BLaER1 (cell line): ENCODE results near the gene ZNF280C.
A peak's percentile ranks its signal among the peaks of the same experiment; 100 is the strongest.
"Not testable (repeated sequence)": the region's sequence is repeated elsewhere in the genome, so short reads cannot be mapped to it uniquely, and the experiment has no call there.

Experiments used
- H3K27ac ChIP-seq: shearing (Covaris generic); formaldehyde crosslinking; 2 replicates; pipeline ENCODE4 v1.8.1; 2022
- H3K27me3 ChIP-seq: shearing (Covaris generic); formaldehyde crosslinking; 2 replicates; pipeline ENCODE4 v1.8.1; 2022
- H3K36me3 ChIP-seq: shearing (Covaris generic); formaldehyde crosslinking; 2 replicates; pipeline ENCODE4 v1.8.1; 2022
- H3K4me1 ChIP-seq: shearing (Covaris generic); formaldehyde crosslinking; 2 replicates; pipeline ENCODE4 v1.8.1; 2022
- H3K4me2 ChIP-seq: shearing (Covaris generic); formaldehyde crosslinking; 2 replicates; pipeline ENCODE4 v1.8.1; 2022
- H3K4me3 ChIP-seq: shearing (Covaris generic); formaldehyde crosslinking; 2 replicates; pipeline ENCODE4 v1.8.1; 2022
- H3K9ac ChIP-seq: shearing (Covaris generic); formaldehyde crosslinking; 2 replicates; pipeline ENCODE4 v1.8.1; 2022
- H3K9me3 ChIP-seq: shearing (Covaris generic); formaldehyde crosslinking; 2 replicates; pipeline ENCODE4 v1.8.1; 2022
- H4K20me1 ChIP-seq: shearing (Covaris generic); formaldehyde crosslinking; 2 replicates; pipeline ENCODE4 v1.8.1; 2022
- Cebpa-rat ChIP-seq: shearing (Covaris generic); IDR thresholded peaks from 2 replicates; pipeline ENCODE4 v1.8.1; 2022

Gene ZNF280C

GRCh38 chrX:130287071-130287770, 18.5 kb upstream of the ZNF280C start:
- Histone ChIP-seq H3K9ac (no peak overlapping the region), H4K20me1 (no peaks in the 10 kb centered on the region), H3K27ac (no peak overlapping the region), H3K4me1 (no peaks in the 10 kb centered on the region), H3K36me3 (no peaks in the 10 kb centered on the region), H3K9me3 (peaks cover 12% of the 10 kb centered on the region), H3K27me3 (peaks cover 65% of the 10 kb centered on the region), H3K4me2 (no peak overlapping the region), H3K4me3 (no peak overlapping the region)
- no peak for TF ChIP-seq Cebpa-rat

DNA sequence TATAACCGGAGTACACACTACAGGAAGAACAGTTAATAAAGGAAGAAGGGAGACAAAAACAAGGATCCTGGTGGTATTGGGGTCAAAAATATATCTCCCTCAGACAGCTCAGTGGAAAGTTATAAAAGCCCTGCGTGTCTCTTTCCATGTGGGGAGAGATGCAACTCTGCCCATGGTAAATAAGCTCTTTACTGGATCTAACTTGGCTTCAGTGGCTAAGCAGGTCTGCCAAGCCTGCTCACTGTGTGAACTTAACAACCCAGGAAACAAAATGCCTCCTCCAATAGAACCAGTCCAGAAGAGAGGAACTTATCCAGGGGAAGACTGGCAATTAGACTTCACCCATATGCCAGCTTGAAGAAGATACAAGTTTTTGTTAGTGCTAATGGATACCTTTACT, 17.0 kb upstream of the ZNF280C start:
- TF ChIP-seq Cebpa-rat = no peak
- no peaks in the 10 kb centered on the region for H4K20me1 ChIP-seq

DNA sequence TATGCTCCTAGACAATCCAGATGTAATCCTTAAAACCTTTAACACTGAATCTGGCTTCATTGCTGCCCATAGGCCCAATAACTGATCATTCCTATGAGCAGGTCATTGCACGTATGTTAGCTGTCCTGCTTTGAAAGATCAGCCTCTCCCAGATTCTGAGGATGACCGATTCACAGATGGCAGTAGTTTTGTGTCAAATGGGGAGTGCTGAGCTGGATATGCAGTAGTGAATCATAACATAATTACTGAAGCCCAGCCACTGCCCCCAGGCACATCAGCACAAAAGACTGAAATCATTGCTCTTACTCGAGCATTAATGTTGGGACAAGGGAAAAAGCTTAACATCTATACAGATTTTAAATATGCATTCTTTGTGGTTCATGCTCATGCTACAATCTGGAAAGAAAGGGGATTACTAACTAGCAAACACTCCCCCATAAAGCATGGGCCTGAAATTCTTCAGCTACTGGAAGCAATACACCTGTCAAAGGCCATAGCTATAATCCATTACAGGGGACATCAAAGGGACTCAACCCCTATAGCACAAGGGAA, 16.4 kb upstream of the ZNF280C start:
- Histone ChIP-seq H3K27me3 (peaks cover 79% of the 10 kb centered on the region), H3K36me3 (no peaks in the 10 kb centered on the region), H3K27ac (no peak overlapping the region), H3K4me3 (no peak overlapping the region), H3K9ac (no peak overlapping the region), H4K20me1 (no peaks in the 10 kb centered on the region), H3K9me3 (no peaks in the 10 kb centered on the region), H3K4me1 (no peaks in the 10 kb centered on the region), H3K4me2 (no peak overlapping the region)
- TF ChIP-seq Cebpa-rat = no peak

More for the DNA sequence above, 17.0 kb upstream of the ZNF280C start:
- Histone ChIP-seq H3K4me3 (no peak overlapping the region), H3K27me3 (peaks cover 75% of the 10 kb centered on the region), H3K27ac (no peak overlapping the region), H3K4me2 (no peak overlapping the region), H3K4me1 (no peaks in the 10 kb centered on the region), H3K9me3 (no peaks in the 10 kb centered on the region), H3K36me3 (no peaks in the 10 kb centered on the region), H3K9ac (no peak overlapping the region)

DNA sequence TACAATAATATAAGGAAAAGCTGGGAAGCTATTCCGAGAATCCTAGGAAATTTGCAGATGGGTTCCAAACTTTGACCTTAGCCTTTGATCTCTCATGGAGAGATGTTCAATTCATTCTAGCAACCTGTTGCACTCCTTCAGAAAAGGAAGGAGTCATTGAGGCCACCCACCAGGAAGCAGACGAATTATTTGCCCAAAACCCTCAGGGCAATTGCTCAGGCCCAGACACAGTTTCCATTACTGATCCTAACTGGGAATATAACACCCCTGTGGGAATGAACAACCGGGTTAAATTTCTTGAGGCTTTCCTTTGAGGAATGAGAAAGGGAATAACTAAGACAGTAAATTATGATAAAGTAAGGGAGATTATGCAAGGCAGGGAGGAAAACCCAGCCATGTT, 13.5 kb upstream of the ZNF280C start:
- Histone ChIP-seq H3K27ac (no peak overlapping the region), H4K20me1 (no peaks in the 10 kb centered on the region), H3K9ac (no peak overlapping the region), H3K4me1 (no peaks in the 10 kb centered on the region), H3K4me2 (no peak overlapping the region), H3K9me3 (no peaks in the 10 kb centered on the region), H3K4me3 (no peak overlapping the region), H3K27me3 (peaks cover 83% of the 10 kb centered on the region), H3K36me3 (no peaks in the 10 kb centered on the region)
- no peak for TF ChIP-seq Cebpa-rat

DNA sequence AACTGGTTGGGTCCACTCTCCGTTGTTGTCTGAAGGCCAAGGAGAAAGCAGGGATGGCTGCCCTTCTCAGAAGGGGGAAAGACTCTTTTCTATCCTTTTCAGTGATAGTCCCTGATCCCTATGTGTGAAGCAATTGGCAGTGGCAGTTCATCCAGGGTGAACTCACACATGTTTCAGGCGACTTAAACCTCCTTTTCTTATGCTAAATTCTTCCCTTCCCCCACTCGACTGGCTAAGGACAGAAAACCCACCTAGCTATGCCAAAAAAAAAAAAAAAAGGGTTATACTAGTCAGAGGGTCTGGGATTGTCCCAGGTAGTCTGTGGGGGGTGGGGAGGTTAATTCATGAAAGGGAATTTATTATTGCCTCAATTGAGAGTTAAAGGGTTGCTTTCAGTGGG, 12.2 kb upstream of the ZNF280C start:
- Histone ChIP-seq H4K20me1 (no peaks in the 10 kb centered on the region), H3K4me1 (no peaks in the 10 kb centered on the region), H3K36me3 (no peaks in the 10 kb centered on the region), H3K4me2 (no peak overlapping the region), H3K9me3 (no peaks in the 10 kb centered on the region), H3K9ac (no peak overlapping the region), H3K27ac (no peak overlapping the region), H3K4me3 (no peak overlapping the region), H3K27me3 (peaks cover 90% of the 10 kb centered on the region)
- no peak for TF ChIP-seq Cebpa-rat

DNA sequence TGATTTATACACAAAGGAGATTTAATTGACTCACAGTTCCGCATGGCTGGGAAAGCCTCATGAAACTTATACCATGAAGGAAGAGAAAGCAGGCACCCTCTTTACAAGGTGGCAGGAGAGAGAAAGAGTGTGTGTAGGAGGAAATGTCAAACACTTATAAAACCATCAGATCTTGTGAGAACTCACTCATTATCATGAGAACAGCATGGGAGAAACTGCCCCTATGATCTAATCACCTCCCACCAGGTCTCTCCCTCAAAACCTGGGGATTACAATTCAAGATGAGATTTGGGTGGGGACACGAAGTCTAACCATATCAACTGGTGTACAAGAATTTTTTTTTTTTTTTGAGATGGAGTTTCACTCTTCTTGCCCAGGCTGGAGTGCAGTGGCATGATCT, 3.6 kb upstream of the ZNF280C start:
- H3K4me1 ChIP-seq, H3K4me3 ChIP-seq, H3K4me2 ChIP-seq, H3K9ac ChIP-seq, H3K36me3 ChIP-seq, H4K20me1 ChIP-seq, H3K27ac ChIP-seq: not testable (repeated sequence)
- peaks cover 71% of the 10 kb centered on the region for H3K27me3 ChIP-seq
- peaks cover 14% of the 10 kb centered on the region for H3K9me3 ChIP-seq

GRCh38 chrX:130269391-130269790, 692 bp upstream of the ZNF280C start:
- H3K4me1 ChIP-seq, H3K4me2 ChIP-seq, H3K9ac ChIP-seq, H3K27ac ChIP-seq, H3K4me3 ChIP-seq, H3K36me3 ChIP-seq, H4K20me1 ChIP-seq: not testable (repeated sequence)
- Histone ChIP-seq H3K9me3 (peaks cover 14% of the 10 kb centered on the region), H3K27me3 (peaks cover 52% of the 10 kb centered on the region)

- peak overlapping the region; percentile 84 for H3K9ac ChIP-seq
- no peaks in the 10 kb centered on the region for H3K36me3 ChIP-seq
- peak overlapping the region; percentile 58 for H3K4me2 ChIP-seq
- H3K27ac ChIP-seq = peak overlapping the region; percentile 86
- peaks cover 40% of the 10 kb centered on the region for H3K27me3 ChIP-seq
- peaks cover 6% of the 10 kb centered on the region; the same call in 1 of the 2 replicates for H4K20me1 ChIP-seq
- peak overlapping the region; percentile 72 for H3K4me3 ChIP-seq
- TF ChIP-seq Cebpa-rat = no peak
- H3K4me1 ChIP-seq = peaks cover 9% of the 10 kb centered on the region; the same call in 1 of the 2 replicates
- H3K9me3 ChIP-seq = peaks cover 10% of the 10 kb centered on the region
Observed at GRCh38 chrX:130267956-130268448, 697 bp downstream of the ZNF280C start.

DNA sequence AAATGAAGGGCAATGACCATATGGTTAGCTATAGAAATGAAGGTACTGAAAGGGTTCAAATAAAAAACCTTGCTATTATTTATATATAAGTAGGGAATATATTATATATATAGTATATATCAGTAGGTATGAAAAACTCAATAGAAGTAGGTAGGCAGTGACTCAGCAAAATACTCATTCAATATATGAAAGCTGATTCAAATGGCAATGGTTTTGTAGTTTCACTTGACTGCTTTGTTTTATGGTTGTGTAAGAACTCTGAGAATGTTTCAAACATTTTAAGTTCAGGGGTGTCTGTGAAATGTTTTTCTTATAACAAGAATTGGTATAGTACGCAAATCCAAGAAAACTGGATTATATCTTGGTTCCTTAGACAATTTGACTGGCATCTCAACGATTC, 4.1 kb downstream of the ZNF280C start:
- Histone ChIP-seq H3K4me3 (no peak overlapping the region), H3K27ac (no peak overlapping the region), H3K4me1 (peaks cover 9% of the 10 kb centered on the region; the same call in 1 of the 2 replicates), H3K9ac (no peak overlapping the region), H3K36me3 (0 out of 2 replicates have a peak, but pooled peaks cover 2% of the 10 kb centered on the region), H4K20me1 (peaks cover 20% of the 10 kb centered on the region), H3K4me2 (no peak overlapping the region), H3K27me3 (peaks cover 37% of the 10 kb centered on the region), H3K9me3 (peaks cover 5% of the 10 kb centered on the region)
- TF ChIP-seq Cebpa-rat = no peak

GRCh38 chrX:130263016-130263415, 5.7 kb downstream of the ZNF280C start:
- H3K4me3 ChIP-seq = no peak overlapping the region
- H4K20me1 ChIP-seq = peaks cover 20% of the 10 kb centered on the region
- no peak overlapping the region for H3K27ac ChIP-seq
- H3K27me3 ChIP-seq = peaks cover 46% of the 10 kb centered on the region
- TF ChIP-seq Cebpa-rat = no peak
- H3K9ac ChIP-seq = no peak overlapping the region
- peaks cover 9% of the 10 kb centered on the region; the same call in 1 of the 2 replicates for H3K4me1 ChIP-seq
- H3K4me2 ChIP-seq = no peak overlapping the region
- H3K9me3 ChIP-seq = no peaks in the 10 kb centered on the region
- 0 out of 2 replicates have a peak, but pooled peaks cover 3% of the 10 kb centered on the region for H3K36me3 ChIP-seq
